T47D (cell line): ENCODE measurements around the gene IDE.
A peak's percentile ranks its signal among the peaks of the same experiment; 100 is the strongest.
"Not testable (repeated sequence)": the region's sequence is repeated elsewhere in the genome, so short reads cannot be mapped to it uniquely, and the experiment has no call there.

Experiments used
- DNase-seq, 2 experiments: peaks; one replicate each; pipeline versions ENCODE4 v3.0.0 to v3.0.0-alpha.2; 2011 to 2012; ENCODE audit warnings: low read depth in 1 of 2, low spot score in 1 of 2
- JUND ChIP-seq: IDR thresholded peaks from 2 replicates; pipeline ENCODE4 v1.6.1; 2012; ENCODE audit warnings: low read depth
- in situ Hi-C: cut with HindIII; loops from 2 replicates; pipeline ENCODE4 v1.10.0; 2016; ENCODE audit warnings: low sequenced_read_pairs, low pct_unique_long_range_greater_than_20kb

IDE gene

GRCh38 chr10:92505044-92505443, 68.8 kb downstream of the IDE start:
- no peak for DNase-seq
- TF ChIP-seq JUND, result no peak
- in situ Hi-C loops, result no loop called here

GRCh38 chr10:92502296-92502808, 71.5 kb downstream of the IDE start:
- no peak for TF ChIP-seq JUND
- in situ Hi-C loops, result no loop called here
- no peak for DNase-seq

GRCh38 chr10:92493362-92493761, 80.5 kb downstream of the IDE start:
- peak; percentile 7 to 30 for DNase-seq
- in situ Hi-C loops, result no loop called here

GRCh38 chr10:92492748-92493240, 81.1 kb downstream of the IDE start:
- in situ Hi-C loops, result no loop called here
- no peak for DNase-seq

More at GRCh38 chr10:92493362-92493761, 80.5 kb downstream of the IDE start:
- no peak for TF ChIP-seq JUND

GRCh38 chr10:92490387-92490786, 83.5 kb downstream of the IDE start:
- no peak for DNase-seq
- in situ Hi-C loops, result no loop called here
- TF ChIP-seq JUND, result no peak

More at GRCh38 chr10:92492748-92493240, 81.1 kb downstream of the IDE start:
- no peak for TF ChIP-seq JUND

- no peak for DNase-seq
- no peak for TF ChIP-seq JUND
- in situ Hi-C loops, result no loop called here
Observed at GRCh38 chr10:92486637-92487036, 87.3 kb downstream of the IDE start.

- TF ChIP-seq JUND, result no peak
- no peak for DNase-seq
- in situ Hi-C loops, result no loop called here
Observed at GRCh38 chr10:92483539-92483938, 90.4 kb downstream of the IDE start.

GRCh38 chr10:92480413-92480812, 93.5 kb downstream of the IDE start:
- DNase-seq, result peak in 1 of 2 experiments; percentile 48
- TF ChIP-seq JUND, result no peak
- in situ Hi-C loops, result no loop called here

- no peak for DNase-seq
- in situ Hi-C loops, result no loop called here
- TF ChIP-seq JUND, result no peak
Observed at GRCh38 chr10:92479547-92479946, 94.3 kb downstream of the IDE start.

- in situ Hi-C loops, result no loop called here
- no peak for TF ChIP-seq JUND
Observed at GRCh38 chr10:92478536-92478935, 95.4 kb downstream of the IDE start.

GRCh38 chr10:92475357-92475868, 98.5 kb downstream of the IDE start:
- no peak for TF ChIP-seq JUND
- no peak for DNase-seq
- in situ Hi-C loops, result no loop called here

More at GRCh38 chr10:92478536-92478935, 95.4 kb downstream of the IDE start:
- peak in 1 of 2 experiments; percentile 47 for DNase-seq

GRCh38 chr10:92470026-92470425, 103.9 kb downstream of the IDE start:
- TF ChIP-seq JUND, result no peak
- DNase-seq, result no peak
- in situ Hi-C loops, result no loop called here

- no peak for DNase-seq
- no peak for TF ChIP-seq JUND
- in situ Hi-C loops, result no loop called here
Observed at GRCh38 chr10:92464364-92464763, 109.5 kb downstream of the IDE start.

- TF ChIP-seq JUND, result no peak
- in situ Hi-C loops, result no loop called here
- DNase-seq, result no peak
Observed at GRCh38 chr10:92463582-92463981, 110.3 kb downstream of the IDE start.

- DNase-seq, in situ Hi-C loops: not testable (repeated sequence)
Observed at GRCh38 chr10:92454955-92455354, 118.9 kb downstream of the IDE start.
